Type B pancreatic cell (in vitro differentiated cells): ENCODE measurements around the gene ST6GALNAC2. TPM values are rescaled to one million over a fixed set of nuclear protein-coding genes. Genes with fewer than 3 reads are reported as not detected.

Experiments
- DNase-seq: peaks from one replicate; pipeline ENCODE4 v3.0.0; 2021; ENCODE audit warnings: mixed read lengths; ENCODE audit not compliant: unreplicated experiment; ENCODE audit errors: extremely low spot score
- H3K27ac Mint-ChIP-seq: 2 replicates; pipeline ENCODE4 v1.8.0; 2021; ENCODE audit warnings: mild to moderate bottlenecking, mixed read lengths
- H3K27me3 Mint-ChIP-seq: 2 replicates; pipeline ENCODE4 v1.8.0; 2021; ENCODE audit warnings: mixed read lengths
- H3K36me3 Mint-ChIP-seq: 2 replicates; pipeline ENCODE4 v1.8.0; 2021; ENCODE audit warnings: mixed read lengths
- H3K4me1 Mint-ChIP-seq: one replicate; pipeline ENCODE4 v1.8.0; 2021; ENCODE audit warnings: mixed read lengths; ENCODE audit not compliant: unreplicated experiment
- H3K4me3 Mint-ChIP-seq: 2 replicates; pipeline ENCODE4 v1.8.0; 2021; ENCODE audit warnings: mild to moderate bottlenecking, mixed read lengths
- H3K9me3 Mint-ChIP-seq: 2 replicates; pipeline ENCODE4 v1.8.0; 2021; ENCODE audit warnings: mixed read lengths
- total RNA-seq: library from RNA; stranded (reverse); gene quantifications from 2 replicates; pipeline ENCODE4 v1.2.1, GENCODE V29; 2021; ENCODE audit warnings: low replicate concordance
- TF ChIP-seq, protein P1 (sequence below): fragments of 200-600 bp; sonication (generic); conservative IDR thresholded peaks from 2 replicates; pipeline ENCODE4 v1.5.0; 2021; ENCODE audit warnings: antibody characterized with exemption, mild to moderate bottlenecking

ST6GALNAC2 gene
- total RNA-seq, 1 donor from 2014 or later = 4.3 TPM

- Mint-ChIP-seq H3K36me3 (no peaks in the 10 kb centered on the region), H3K9me3 (no peaks in the 10 kb centered on the region), H3K4me1 (peaks cover 10% of the 10 kb centered on the region), H3K27ac (no peak overlapping the region), H3K27me3 (peaks cover 9% of the 10 kb centered on the region), H3K4me3 (no peak overlapping the region)
- TF ChIP-seq, protein P1, sequence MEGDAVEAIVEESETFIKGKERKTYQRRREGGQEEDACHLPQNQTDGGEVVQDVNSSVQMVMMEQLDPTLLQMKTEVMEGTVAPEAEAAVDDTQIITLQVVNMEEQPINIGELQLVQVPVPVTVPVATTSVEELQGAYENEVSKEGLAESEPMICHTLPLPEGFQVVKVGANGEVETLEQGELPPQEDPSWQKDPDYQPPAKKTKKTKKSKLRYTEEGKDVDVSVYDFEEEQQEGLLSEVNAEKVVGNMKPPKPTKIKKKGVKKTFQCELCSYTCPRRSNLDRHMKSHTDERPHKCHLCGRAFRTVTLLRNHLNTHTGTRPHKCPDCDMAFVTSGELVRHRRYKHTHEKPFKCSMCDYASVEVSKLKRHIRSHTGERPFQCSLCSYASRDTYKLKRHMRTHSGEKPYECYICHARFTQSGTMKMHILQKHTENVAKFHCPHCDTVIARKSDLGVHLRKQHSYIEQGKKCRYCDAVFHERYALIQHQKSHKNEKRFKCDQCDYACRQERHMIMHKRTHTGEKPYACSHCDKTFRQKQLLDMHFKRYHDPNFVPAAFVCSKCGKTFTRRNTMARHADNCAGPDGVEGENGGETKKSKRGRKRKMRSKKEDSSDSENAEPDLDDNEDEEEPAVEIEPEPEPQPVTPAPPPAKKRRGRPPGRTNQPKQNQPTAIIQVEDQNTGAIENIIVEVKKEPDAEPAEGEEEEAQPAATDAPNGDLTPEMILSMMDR = no peak
- DNase-seq = no peak
These were observed 6.4 kb downstream of the ST6GALNAC2 start for GRCh38 chr17:76579281-76579680.

DNA sequence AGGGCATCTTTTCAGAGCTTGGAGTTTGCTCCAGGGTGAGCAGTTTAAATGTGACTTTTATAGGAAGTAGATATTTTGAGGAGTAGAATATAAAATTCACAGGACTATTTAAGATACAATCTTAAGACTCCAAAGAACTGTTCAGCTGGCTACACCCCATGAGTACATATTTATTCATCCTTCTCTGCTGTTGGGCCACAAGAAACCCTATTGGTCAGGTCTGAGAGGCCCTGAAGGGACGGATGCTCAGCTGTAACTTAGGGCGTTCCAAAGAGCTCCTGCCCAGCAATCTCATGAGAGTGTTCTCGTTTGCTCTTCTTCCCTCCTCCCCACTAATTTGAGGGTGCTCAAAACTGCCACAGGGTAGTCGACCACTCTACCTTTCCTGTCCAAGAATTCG lies 7.3 kb downstream of the ST6GALNAC2 start:
- H3K4me1 Mint-ChIP-seq = peaks cover 10% of the 10 kb centered on the region
- TF ChIP-seq, protein P1 = no peak
- H3K9me3 Mint-ChIP-seq = no peaks in the 10 kb centered on the region
- peaks cover 5% of the 10 kb centered on the region for H3K27me3 Mint-ChIP-seq
- H3K4me3 Mint-ChIP-seq = no peak overlapping the region
- H3K36me3 Mint-ChIP-seq = no peaks in the 10 kb centered on the region
- no peak for DNase-seq
- no peak overlapping the region for H3K27ac Mint-ChIP-seq

DNA sequence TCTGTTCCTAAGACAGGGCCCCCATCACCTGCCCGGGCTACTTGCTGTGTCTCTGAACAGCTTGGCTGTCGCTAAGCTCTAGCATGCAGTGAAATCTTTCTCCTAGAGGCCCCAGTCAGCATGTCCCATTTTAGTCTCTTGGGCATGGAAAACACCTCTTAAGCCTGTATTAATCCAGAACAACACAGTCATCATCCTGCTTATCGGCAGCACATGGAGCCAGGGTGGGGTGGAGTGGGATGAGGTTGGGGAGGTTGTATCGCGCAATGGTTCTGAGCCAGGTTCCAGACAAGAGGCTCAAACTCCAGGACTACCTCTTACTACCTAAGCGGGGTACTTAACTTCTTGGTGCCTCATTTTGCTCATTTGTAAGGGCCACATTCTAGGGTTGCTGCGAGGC lies 7.8 kb downstream of the ST6GALNAC2 start:
- Mint-ChIP-seq H3K27me3 (peaks cover 5% of the 10 kb centered on the region), H3K4me3 (no peak overlapping the region), H3K27ac (no peak overlapping the region), H3K4me1 (peaks cover 10% of the 10 kb centered on the region), H3K36me3 (no peaks in the 10 kb centered on the region), H3K9me3 (no peaks in the 10 kb centered on the region)
- TF ChIP-seq, protein P1 = no peak
- no peak for DNase-seq

GRCh38 chr17:76576189-76576588 lies 9.5 kb downstream of the ST6GALNAC2 start:
- Mint-ChIP-seq H3K36me3 (no peaks in the 10 kb centered on the region), H3K27me3 (no peaks in the 10 kb centered on the region)
- TF ChIP-seq, protein P1 = no peak

GRCh38 chr17:76575570-76575969 lies 10.1 kb downstream of the ST6GALNAC2 start:
- Mint-ChIP-seq H3K27ac (no peak overlapping the region), H3K27me3 (no peaks in the 10 kb centered on the region), H3K4me1 (peaks cover 5% of the 10 kb centered on the region), H3K4me3 (no peak overlapping the region), H3K36me3 (no peaks in the 10 kb centered on the region), H3K9me3 (no peaks in the 10 kb centered on the region)
- TF ChIP-seq, protein P1 = no peak
- DNase-seq = no peak

More at GRCh38 chr17:76576189-76576588, 9.5 kb downstream of the ST6GALNAC2 start:
- no peak overlapping the region for H3K27ac Mint-ChIP-seq
- H3K9me3 Mint-ChIP-seq = no peaks in the 10 kb centered on the region
- H3K4me1 Mint-ChIP-seq = peaks cover 5% of the 10 kb centered on the region
- no peak for DNase-seq
- H3K4me3 Mint-ChIP-seq = no peak overlapping the region

- no peak overlapping the region for H3K4me3 Mint-ChIP-seq
- TF ChIP-seq, protein P1 = no peak
- no peaks in the 10 kb centered on the region for H3K27me3 Mint-ChIP-seq
- DNase-seq = no peak
- no peak overlapping the region for H3K27ac Mint-ChIP-seq
- no peaks in the 10 kb centered on the region for H3K36me3 Mint-ChIP-seq
- peaks cover 5% of the 10 kb centered on the region for H3K4me1 Mint-ChIP-seq
- no peaks in the 10 kb centered on the region for H3K9me3 Mint-ChIP-seq
These were observed 11.5 kb downstream of the ST6GALNAC2 start for GRCh38 chr17:76574166-76574565.
